Activated CD8-positive, alpha-beta T cell treated with anti-CD3 and anti-CD28 coated beads, Interleukin-2, amount 10 ng/mL, durations not matched to agents 7 days and 5 days (primary cell): Measurements from ENCODE around the gene IRF4. TPM values are rescaled to one million over a fixed set of nuclear protein-coding genes. Genes with fewer than 3 reads are reported as not detected.

ENCODE experiments used
- total RNA-seq, 2 experiments: library from RNA; stranded (reverse); gene quantifications; one replicate each; pipeline ENCODE4 v1.2.3, GENCODE V29; 2021

The IRF4 gene
- total RNA-seq, 2 experiments from 2014 or later, result 91.2 to 95.2 TPM

Other genes starting within 250 kb of the IRF4 start
- gene DUSP22, start 99.3 kb upstream of the IRF4 start, total RNA-seq, result 10 to 100 TPM; 32.6 to 33.2 TPM